Measurements from ENCODE around the gene CHRM4.

The CHRM4 gene

GRCh38 chr11:46337626-46338345 is 53.8 kb downstream of the CHRM4 start:
- ChIA-PET POLR2A (no interaction called here), CTCF (interaction anchor here (0.9 kb wide), 1 partner anchor 23 kb away, joined by 3 read pairs; no protein-coding TSS in a partner anchor)
- TF ChIP-seq CTCF (IDR thresholded peaks at IDR 0.05; ENCODE audit: control extremely low read depth, extremely low read depth, low read depth, missing control alignments), result no peak
- DNase-seq (ENCODE audit: extremely low spot score), result no peak

- no peak for TF ChIP-seq CTCF (IDR thresholded peaks at IDR 0.05; ENCODE audit: control extremely low read depth, extremely low read depth, low read depth, missing control alignments)
- CTCF ChIA-PET, result interaction anchor here (1.2 kb wide), 1 partner anchor 12 kb away, joined by 3 read pairs; no protein-coding TSS in a partner anchor
- DNase-seq (ENCODE audit: extremely low spot score), result no peak
- POLR2A ChIA-PET, result no interaction called here
These were observed 54.9 kb downstream of the CHRM4 start for GRCh38 chr11:46336563-46337180.

- POLR2A ChIA-PET, result no interaction called here
- CTCF ChIA-PET, result interaction anchor here (0.9 to 1.2 kb wide), 2 partner anchors 13 to 22 kb away, joined by 3 read pairs; no protein-coding TSS in a partner anchor
These were observed 55.5 kb downstream of the CHRM4 start for GRCh38 chr11:46335890-46336562.

GRCh38 chr11:46335271-46335670 is 56.3 kb downstream of the CHRM4 start:
- ChIA-PET POLR2A (no interaction called here), CTCF (interaction anchor here (0.9 to 1.3 kb wide), 3 partner anchors 20 to 27 kb away, joined by 3 read pairs; no protein-coding TSS in a partner anchor)
- no peak for DNase-seq (ENCODE audit: extremely low spot score)
- TF ChIP-seq CTCF (IDR thresholded peaks at IDR 0.05; ENCODE audit: control extremely low read depth, extremely low read depth, low read depth, missing control alignments), result no peak

More at GRCh38 chr11:46335890-46336562, 55.5 kb downstream of the CHRM4 start:
- no peak for TF ChIP-seq CTCF (IDR thresholded peaks at IDR 0.05; ENCODE audit: control extremely low read depth, extremely low read depth, low read depth, missing control alignments)
- DNase-seq (ENCODE audit: extremely low spot score), result no peak

GRCh38 chr11:46334211-46334610 is 57.4 kb downstream of the CHRM4 start:
- no peak for DNase-seq (ENCODE audit: extremely low spot score)
- CTCF ChIA-PET, result interaction anchor here (0.7 to 1.3 kb wide), 4 partner anchors 13 to 95 kb away, joined by 3 read pairs; partner anchors contain the start of gene DGKZ
- POLR2A ChIA-PET, result no interaction called here
- no peak for TF ChIP-seq CTCF (IDR thresholded peaks at IDR 0.05; ENCODE audit: control extremely low read depth, extremely low read depth, low read depth, missing control alignments)
